WTC11 (cell line): ENCODE results near the gene PKP1. TPM values are rescaled to one million over a fixed set of nuclear protein-coding genes. Genes with fewer than 3 reads are reported as not detected.

ENCODE experiments used
- ATAC-seq: fragments of 200-7000 bp; cut with Tn5 transposase; 2 replicates; pipeline ENCODE4 v1.10.0; 2021; ENCODE audit warnings: mild to moderate bottlenecking, moderate library complexity
- CTCF ChIA-PET: fragments of 300-600 bp; sonication (Branson Sonifier 250); formaldehyde crosslinking; loops from one replicate; lab custom pipeline; 2021; ENCODE audit warnings: antibody characterized with exemption; lab: Charles Lee
- POLR2A ChIA-PET: fragments of 350-600 bp; sonication (Branson Sonifier 250); formaldehyde crosslinking; loops from one replicate; lab custom pipeline; 2021; ENCODE audit warnings: antibody characterized with exemption; lab: Charles Lee
- DNase-seq: peaks from one replicate; pipeline ENCODE4 v3.0.0; 2021; ENCODE audit warnings: low spot score
- H3K27ac Mint-ChIP-seq: 2 replicates; pipeline ENCODE4 v1.8.0; 2021; ENCODE audit warnings: mixed read lengths
- H3K27me3 Mint-ChIP-seq: 2 replicates; pipeline ENCODE4 v1.8.0; 2021; ENCODE audit warnings: low read depth, mild to moderate bottlenecking, moderate library complexity, mixed read lengths
- H3K36me3 Mint-ChIP-seq: 2 replicates; pipeline ENCODE4 v1.8.0; 2021; ENCODE audit warnings: mixed read lengths
- H3K4me1 Mint-ChIP-seq: 2 replicates; pipeline ENCODE4 v1.8.0; 2022; ENCODE audit warnings: mixed read lengths
- H3K4me3 Mint-ChIP-seq: 2 replicates; pipeline ENCODE4 v1.8.0; 2021; ENCODE audit warnings: mild to moderate bottlenecking, moderate library complexity, mixed read lengths
- H3K9me3 Mint-ChIP-seq: 2 replicates; pipeline ENCODE4 v1.8.0; 2021; ENCODE audit warnings: mixed read lengths
- AR ChIP-seq: fragments of 250-450 bp; sonication (Bioruptor Pico); IDR thresholded peaks from 2 replicates; pipeline ENCODE4 v1.9.0; 2021; ENCODE audit warnings: mild to moderate bottlenecking
- ATF1 ChIP-seq: sonication (generic); formaldehyde crosslinking; IDR thresholded peaks from 2 replicates; pipeline ENCODE4 v1.8.1; 2023; ENCODE audit warnings: mild to moderate bottlenecking, moderate library complexity, missing genetic modification reagents
- CREB1 ChIP-seq: sonication (generic); formaldehyde crosslinking; IDR thresholded peaks from 2 replicates; pipeline ENCODE4 v1.8.0; 2023; ENCODE audit warnings: mild to moderate bottlenecking, missing genetic modification reagents
- CREM ChIP-seq: sonication (generic); formaldehyde crosslinking; IDR thresholded peaks from 2 replicates; pipeline ENCODE4 v1.8.1; 2022; ENCODE audit warnings: mild to moderate bottlenecking, missing genetic modification reagents, moderate library complexity
- FOXJ3 ChIP-seq: sonication (generic); formaldehyde crosslinking; IDR thresholded peaks from 2 replicates; pipeline ENCODE4 v1.9.0; 2021; ENCODE audit warnings: missing genetic modification reagents, mild to moderate bottlenecking, borderline replicate concordance
- FOXP4 ChIP-seq: sonication (generic); formaldehyde crosslinking; IDR thresholded peaks from 2 replicates; pipeline ENCODE4 v1.8.0; 2022; ENCODE audit warnings: mild to moderate bottlenecking, missing genetic modification reagents
- GTF2I ChIP-seq: fragments of 250-450 bp; sonication (Bioruptor Pico); conservative IDR thresholded peaks from 2 replicates; pipeline ENCODE4 v1.4.0; 2021; ENCODE audit warnings: mild to moderate bottlenecking
- HMGA2 ChIP-seq: fragments of 250-450 bp; sonication (Bioruptor Pico); IDR thresholded peaks from 2 replicates; pipeline ENCODE4 v1.4.0; 2021; ENCODE audit warnings: mild to moderate bottlenecking, moderate library complexity
- JAZF1 ChIP-seq: fragments of 250-450 bp; sonication (Bioruptor Pico); IDR thresholded peaks from 2 replicates; pipeline ENCODE4 v1.9.0; 2021; ENCODE audit warnings: moderate library complexity, mild to moderate bottlenecking, inconsistent platforms
- KAT7 ChIP-seq: sonication (generic); formaldehyde crosslinking; IDR thresholded peaks from 2 replicates; pipeline ENCODE4 v1.8.1; 2023; ENCODE audit warnings: missing genetic modification reagents, mild to moderate bottlenecking, borderline replicate concordance
- MLX ChIP-seq: sonication (generic); formaldehyde crosslinking; IDR thresholded peaks from 2 replicates; pipeline ENCODE4 v1.8.1; 2023; ENCODE audit warnings: mild to moderate bottlenecking, missing genetic modification reagents, moderate library complexity
- NFE2L1 ChIP-seq: sonication (generic); formaldehyde crosslinking; IDR thresholded peaks from 2 replicates; pipeline ENCODE4 v1.8.1; 2023; ENCODE audit warnings: missing genetic modification reagents
- NR2C2 ChIP-seq: sonication (generic); formaldehyde crosslinking; IDR thresholded peaks from 2 replicates; pipeline ENCODE4 v1.8.0; 2022; ENCODE audit warnings: mild to moderate bottlenecking, missing genetic modification reagents
- SMAD3 ChIP-seq: sonication (generic); formaldehyde crosslinking; IDR thresholded peaks from 2 replicates; pipeline ENCODE4 v1.8.0; 2022; ENCODE audit warnings: missing genetic modification reagents, mild to moderate bottlenecking, borderline replicate concordance
- SOX15 ChIP-seq: fragments of 250-450 bp; sonication (Bioruptor Pico); IDR thresholded peaks from 2 replicates; pipeline ENCODE4 v1.9.0; 2021; ENCODE audit warnings: mild to moderate bottlenecking
- TP53 ChIP-seq: sonication (generic); formaldehyde crosslinking; IDR thresholded peaks from 2 replicates; pipeline ENCODE4 v1.8.1; 2023; ENCODE audit warnings: mild to moderate bottlenecking, missing genetic modification reagents
- ZNF219 ChIP-seq: sonication (generic); formaldehyde crosslinking; IDR thresholded peaks from 2 replicates; pipeline ENCODE4 v1.8.0; 2023; ENCODE audit warnings: missing genetic modification reagents, mild to moderate bottlenecking, borderline replicate concordance
- ZNF263 ChIP-seq: sonication (generic); formaldehyde crosslinking; IDR thresholded peaks from 2 replicates; pipeline ENCODE4 v1.8.1; 2022; ENCODE audit warnings: low read depth, mild to moderate bottlenecking, moderate library complexity, missing genetic modification reagents
- ZNF416 ChIP-seq: fragments of 250-450 bp; sonication (Bioruptor Pico); IDR thresholded peaks from 2 replicates; pipeline ENCODE4 v1.9.0; 2021; ENCODE audit warnings: mild to moderate bottlenecking, inconsistent platforms
- total RNA-seq: library from RNA; stranded (reverse); gene quantifications from 3 replicates; pipeline ENCODE4 v1.2.3, GENCODE V29; 2021
- TF ChIP-seq, protein P1 (sequence below): sonication (generic); formaldehyde crosslinking; IDR thresholded peaks from 2 replicates; pipeline ENCODE4 v1.8.0; 2022; ENCODE audit warnings: mild to moderate bottlenecking, missing genetic modification reagents
- TF ChIP-seq, protein P2 (sequence below): sonication (generic); formaldehyde crosslinking; IDR thresholded peaks from 2 replicates; pipeline ENCODE4 v1.8.1; 2023; ENCODE audit warnings: mild to moderate bottlenecking, moderate library complexity, missing genetic modification reagents

Gene PKP1
- total RNA-seq, 1 experiment from 2014 or later: 0.24 TPM

DNA sequence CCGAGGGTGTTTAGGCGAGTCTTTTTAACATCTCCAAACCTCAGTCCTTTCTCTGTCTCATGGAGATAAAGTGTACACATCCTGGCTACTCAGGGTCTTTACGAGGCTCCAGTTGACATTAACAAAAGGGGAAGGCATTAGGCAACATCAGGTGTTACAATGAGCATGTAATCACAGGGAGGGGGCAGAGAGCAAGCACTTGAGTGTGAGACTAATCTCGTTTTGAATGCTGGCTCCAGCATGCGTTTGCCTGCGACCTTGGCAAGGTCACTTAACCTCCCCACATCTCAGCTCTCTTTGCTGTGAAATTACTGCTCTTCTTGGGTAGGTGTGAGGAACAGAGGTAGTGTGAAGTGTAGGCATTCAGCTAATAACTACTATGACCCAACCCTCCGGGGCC, 91.1 kb downstream of the PKP1 start (continued):
- TF ChIP-seq AR (no peak), HMGA2 (no peak), SOX15 (CRISPR knock-in tag) (no peak), ZNF219 (CRISPR knock-in tag) (no peak), ZNF416 (CRISPR knock-in tag) (no peak), KAT7 (CRISPR knock-in tag) (no peak), FOXJ3 (no peak), CREB1 (no peak)
- TF ChIP-seq, protein P1, sequence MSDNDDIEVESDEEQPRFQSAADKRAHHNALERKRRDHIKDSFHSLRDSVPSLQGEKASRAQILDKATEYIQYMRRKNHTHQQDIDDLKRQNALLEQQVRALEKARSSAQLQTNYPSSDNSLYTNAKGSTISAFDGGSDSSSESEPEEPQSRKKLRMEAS (CRISPR knock-in tag): no peak
- TF ChIP-seq, all 79 proteins: peak for 0

- peaks cover 58% of the 10 kb centered on the region for H3K4me1 Mint-ChIP-seq
- H3K27me3 Mint-ChIP-seq: peaks cover 7% of the 10 kb centered on the region; the same call in 1 of the 2 replicates
- POLR2A ChIA-PET: interaction anchor here (1.4 kb wide), 1 partner anchor 115 kb away, joined by 5 read pairs; no protein-coding TSS in a partner anchor
- no peak overlapping the region for H3K4me3 Mint-ChIP-seq
- DNase-seq (no peak), ATAC-seq (no peak; the same call in 1 of the 2 replicates)
- H3K36me3 Mint-ChIP-seq: no peaks in the 10 kb centered on the region
- H3K27ac Mint-ChIP-seq: peak overlapping the region; percentile 88
- TF ChIP-seq ZNF263 (CRISPR knock-in tag) (peak; percentile 79; the same call in 1 of the 2 replicates), SMAD3 (CRISPR knock-in tag) (no peak), CREM (no peak), JAZF1 (CRISPR knock-in tag) (no peak), ATF1 (CRISPR knock-in tag) (no peak)
- TF ChIP-seq, protein P2, sequence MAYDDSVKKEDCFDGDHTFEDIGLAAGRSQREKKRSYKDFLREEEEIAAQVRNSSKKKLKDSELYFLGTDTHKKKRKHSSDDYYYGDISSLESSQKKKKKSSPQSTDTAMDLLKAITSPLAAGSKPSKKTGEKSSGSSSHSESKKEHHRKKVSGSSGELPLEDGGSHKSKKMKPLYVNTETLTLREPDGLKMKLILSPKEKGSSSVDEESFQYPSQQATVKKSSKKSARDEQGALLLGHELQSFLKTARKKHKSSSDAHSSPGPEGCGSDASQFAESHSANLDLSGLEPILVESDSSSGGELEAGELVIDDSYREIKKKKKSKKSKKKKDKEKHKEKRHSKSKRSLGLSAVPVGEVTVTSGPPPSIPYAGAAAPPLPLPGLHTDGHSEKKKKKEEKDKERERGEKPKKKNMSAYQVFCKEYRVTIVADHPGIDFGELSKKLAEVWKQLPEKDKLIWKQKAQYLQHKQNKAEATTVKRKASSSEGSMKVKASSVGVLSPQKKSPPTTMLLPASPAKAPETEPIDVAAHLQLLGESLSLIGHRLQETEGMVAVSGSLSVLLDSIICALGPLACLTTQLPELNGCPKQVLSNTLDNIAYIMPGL: no peak
- TF ChIP-seq, protein P1 (CRISPR knock-in tag): no peak; the same call in 1 of the 2 replicates
- H3K9me3 Mint-ChIP-seq: no peaks in the 10 kb centered on the region
- CTCF ChIA-PET: interaction anchor here (0.6 to 5.6 kb wide), 25 partner anchors 8 to 256 kb away, joined by 3 to 82 read pairs (median 10); partner anchors contain the start of gene PKP1
These were observed 91.9 kb downstream of the PKP1 start for GRCh38 chr1:201375169-201375568.

- peaks cover 58% of the 10 kb centered on the region for H3K4me1 Mint-ChIP-seq
- CTCF ChIA-PET: interaction anchor here (0.6 to 5.6 kb wide), 28 partner anchors 10 to 404 kb away, joined by 3 to 82 read pairs (median 7); partner anchors contain the start of genes CACNA1S, LAD1, PHLDA3 and PKP1
These were observed 92.8 kb downstream of the PKP1 start for GRCh38 chr1:201376107-201376463.

More at GRCh38 chr1:201376107-201376463, 92.8 kb downstream of the PKP1 start:
- no peak for DNase-seq
- Mint-ChIP-seq H3K9me3 (no peaks in the 10 kb centered on the region), H3K27me3 (peaks cover 7% of the 10 kb centered on the region; the same call in 1 of the 2 replicates), H3K4me3 (peak overlapping the region; percentile 31), H3K27ac (peak overlapping the region; percentile 98), H3K36me3 (no peaks in the 10 kb centered on the region)
- POLR2A ChIA-PET: interaction anchor here (0.8 to 1.8 kb wide), 3 partner anchors 15 to 116 kb away, joined by 4 to 5 read pairs (median 4); no protein-coding TSS in a partner anchor
- TF ChIP-seq FOXP4 (CRISPR knock-in tag) (no peak), MLX (CRISPR knock-in tag) (no peak), GTF2I (CRISPR knock-in tag) (peak; percentile 54; the same call in 1 of the 2 replicates), TP53 (CRISPR knock-in tag) (no peak), NR2C2 (CRISPR knock-in tag) (no peak), NFE2L1 (CRISPR knock-in tag) (no peak)
- no peak for ATAC-seq
